Lung (tissue), 12 donors: Measurements from ENCODE around the gene TUSC2. TPM values are rescaled to one million over a fixed set of nuclear protein-coding genes. Genes with fewer than 3 reads are reported as not detected.

Experiments
- ATAC-seq: fragments of 200-7000 bp; cut with Tn5 transposase; one replicate; pipeline ENCODE4 v1.9.1; 2020; ENCODE audit warnings: moderate number of reproducible peaks; ENCODE audit not compliant: insufficient read depth, low FRiP score
- DNase-seq, 3 donors: peaks; one replicate each; pipeline ENCODE4 v3.0.0-alpha.2; 2013 to 2017
- H3K27ac ChIP-seq, 2 donors: one replicate each; pipeline ENCODE4 v1.5.1; 2013; ENCODE audit warnings: mild to moderate bottlenecking in 2 of 2, moderate library complexity in 2 of 2, control low read depth in 1 of 2, inconsistent platforms in 1 of 2, low read depth in 1 of 2, low read length in 1 of 2
- H3K27me3 ChIP-seq, 3 donors: one replicate each; pipeline ENCODE4 v1.5.1; 2013; ENCODE audit warnings: low read length in 2 of 3; ENCODE audit not compliant: control insufficient read depth in 3 of 3, insufficient read depth in 3 of 3
- H3K36me3 ChIP-seq, 4 donors: one replicate each; pipeline ENCODE4 v1.5.1; 2013; ENCODE audit warnings: low read length in 4 of 4, mild to moderate bottlenecking in 1 of 4, moderate library complexity in 1 of 4; ENCODE audit not compliant: control insufficient read depth in 4 of 4, insufficient read depth in 4 of 4
- H3K4me1 ChIP-seq, 5 donors: one replicate each; pipeline ENCODE4 v1.5.1; 2013; ENCODE audit warnings: low read length in 5 of 5, mild to moderate bottlenecking in 2 of 5, moderate library complexity in 1 of 5; ENCODE audit not compliant: control insufficient read depth in 5 of 5, insufficient read depth in 5 of 5
- H3K4me3 ChIP-seq: one replicate; pipeline ENCODE4 v1.5.1; 2013; ENCODE audit warnings: mild to moderate bottlenecking, control low read depth, moderate library complexity
- H3K9ac ChIP-seq, 2 donors: one replicate each; pipeline ENCODE4 v1.5.1; 2013; ENCODE audit warnings: low read length in 2 of 2, control low read depth in 1 of 2; ENCODE audit not compliant: insufficient read depth in 1 of 2
- H3K9me3 ChIP-seq, 4 donors: one replicate each; pipeline ENCODE4 v1.5.1; 2013; ENCODE audit warnings: low read length in 3 of 4, mild to moderate bottlenecking in 1 of 4, moderate library complexity in 1 of 4; ENCODE audit not compliant: control insufficient read depth in 4 of 4, insufficient read depth in 3 of 4
- WGBS, 2 donors: extraction: QIAGEN DNeasy Blood & Tissue Kit; methylation state at CpG; one replicate each; pipeline ENCODE4 v1.1.7; 2013; 5-methylcytosine and 5-hydroxymethylcytosine counted together
- polyA plus RNA-seq, 2 donors: library from polyadenylated mRNA; stranded (reverse); fragments of 200-250 nt; gene quantifications; one replicate each; pipeline ENCODE4 v1.2.1, GENCODE V29; 2013
- total RNA-seq, 2 donors: library from RNA; depleted of rRNA in 1 of 2; stranded (reverse); fragments of >200 nt in 1 of 2; gene quantifications; one replicate each; pipeline ENCODE4 v1.2.1, GENCODE V29; 2014 to 2021
- TF ChIP-seq, protein P1 (sequence below): IDR thresholded peaks from 2 replicates; pipeline ENCODE4 v1.5.1; 2012; ENCODE audit warnings: mild to moderate bottlenecking; ENCODE audit errors: control extremely low read depth, extremely low read depth
- donor health status: control.
- donor health status: control.
- donor health status: Bipolar disorder and iron deficiency.
- donor health status: healthy.
- donor health status: DM: yes; HTN: yes; CAD: no.

TUSC2 gene
- total and polyA plus RNA-seq, 4 donors = 11.1 to 54.5 (median 30.5) TPM

DNA sequence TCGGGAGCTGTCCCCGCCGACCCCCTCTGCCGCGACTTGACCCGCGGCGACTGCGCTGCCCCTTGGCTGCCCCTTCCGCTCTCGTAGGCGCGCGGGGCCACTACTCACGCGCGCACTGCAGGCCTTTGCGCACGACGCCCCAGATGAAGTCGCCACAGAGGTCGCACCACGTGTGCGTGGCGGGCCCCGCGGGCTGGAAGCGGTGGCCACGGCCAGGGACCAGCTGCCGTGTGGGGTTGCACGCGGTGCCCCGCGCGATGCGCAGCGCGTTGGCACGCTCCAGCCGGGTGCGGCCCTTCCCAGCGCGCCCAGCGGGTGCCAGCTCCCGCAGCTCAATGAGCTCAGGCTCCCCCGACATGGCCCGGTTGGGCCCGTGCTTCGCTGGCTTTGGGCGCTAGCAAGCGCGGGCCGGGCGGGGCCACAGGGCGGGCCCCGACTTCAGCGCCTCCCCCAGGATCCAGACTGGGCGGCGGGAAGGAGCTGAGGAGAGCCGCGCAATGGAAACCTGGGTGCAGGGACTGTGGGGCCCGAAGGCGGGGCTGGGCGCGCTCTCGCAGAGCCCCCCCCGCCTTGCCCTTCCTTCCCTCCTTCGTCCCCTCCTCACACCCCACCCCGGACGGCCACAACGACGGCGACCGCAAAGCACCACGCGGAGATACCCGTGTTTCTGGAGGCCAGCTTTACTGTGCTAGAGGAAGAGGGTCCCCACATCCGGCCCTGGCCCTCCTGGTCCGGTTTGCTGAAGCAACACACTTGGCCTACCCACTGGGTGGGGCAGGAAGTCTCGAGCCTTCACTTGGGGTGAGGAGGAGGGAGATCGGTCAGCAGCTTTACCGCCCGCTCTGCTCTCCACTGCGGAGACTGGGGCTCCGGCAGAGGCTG is 12.7 kb upstream of the TUSC2 start, which contains the start of gene RASSF1:
TSS of gene RASSF1 (minus strand) at position 389 of the 882 bp plus-strand sequence. CDS start at position 358, 31 bp downstream.
- no peaks in the 10 kb centered on the region for H3K36me3 ChIP-seq
- peak within 1 kb of the TSS; percentile 77 to 92 for H3K27ac ChIP-seq
- H3K4me3 ChIP-seq = peak within 1 kb of the TSS; percentile 40
- WGBS, 2 donors = 2 to 3% methylated on average over 57 to 84 of the region's 85 CpGs
- DNase-seq (peak; percentile 67 to 84 (median 70)), ATAC-seq (peak; percentile 17)
- H3K27me3 ChIP-seq = peaks cover 0 to 5% (median 0%) of the 10 kb centered on the region in 3 donors
- peak within 1 kb of the TSS; percentile 25 to 82 for H3K9ac ChIP-seq
- H3K9me3 ChIP-seq = no peaks in the 10 kb centered on the region
- H3K4me1 ChIP-seq = peaks cover 3 to 60% (median 17%) of the 10 kb centered on the region in 5 donors
- TF ChIP-seq, protein P1, sequence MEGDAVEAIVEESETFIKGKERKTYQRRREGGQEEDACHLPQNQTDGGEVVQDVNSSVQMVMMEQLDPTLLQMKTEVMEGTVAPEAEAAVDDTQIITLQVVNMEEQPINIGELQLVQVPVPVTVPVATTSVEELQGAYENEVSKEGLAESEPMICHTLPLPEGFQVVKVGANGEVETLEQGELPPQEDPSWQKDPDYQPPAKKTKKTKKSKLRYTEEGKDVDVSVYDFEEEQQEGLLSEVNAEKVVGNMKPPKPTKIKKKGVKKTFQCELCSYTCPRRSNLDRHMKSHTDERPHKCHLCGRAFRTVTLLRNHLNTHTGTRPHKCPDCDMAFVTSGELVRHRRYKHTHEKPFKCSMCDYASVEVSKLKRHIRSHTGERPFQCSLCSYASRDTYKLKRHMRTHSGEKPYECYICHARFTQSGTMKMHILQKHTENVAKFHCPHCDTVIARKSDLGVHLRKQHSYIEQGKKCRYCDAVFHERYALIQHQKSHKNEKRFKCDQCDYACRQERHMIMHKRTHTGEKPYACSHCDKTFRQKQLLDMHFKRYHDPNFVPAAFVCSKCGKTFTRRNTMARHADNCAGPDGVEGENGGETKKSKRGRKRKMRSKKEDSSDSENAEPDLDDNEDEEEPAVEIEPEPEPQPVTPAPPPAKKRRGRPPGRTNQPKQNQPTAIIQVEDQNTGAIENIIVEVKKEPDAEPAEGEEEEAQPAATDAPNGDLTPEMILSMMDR = no peak

DNA sequence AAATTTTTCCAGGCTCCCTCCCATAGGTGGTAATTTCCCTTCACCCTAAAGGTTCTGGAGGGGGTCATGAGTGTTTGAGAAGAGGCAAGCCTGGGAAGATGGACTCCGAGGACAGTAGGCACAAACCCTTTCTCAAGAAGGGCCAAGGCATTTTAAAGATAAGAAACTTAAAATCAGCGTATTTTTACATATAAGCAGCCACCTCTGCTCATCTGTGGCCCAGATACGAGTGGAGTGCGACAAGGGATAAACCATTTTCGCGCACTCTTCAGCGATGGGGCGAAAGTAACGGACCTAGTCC is 12.1 kb upstream of the TUSC2 start:
- Histone ChIP-seq H3K9me3 (no peaks in the 10 kb centered on the region), H3K4me3 (peak overlapping the region; percentile 40), H3K4me1 (peaks cover 3 to 58% (median 18%) of the 10 kb centered on the region in 5 donors), H3K27me3 (peaks cover 0 to 5% (median 0%) of the 10 kb centered on the region in 3 donors), H3K27ac (peak overlapping the region; percentile 77 to 92), H3K36me3 (no peaks in the 10 kb centered on the region), H3K9ac (peak overlapping the region; percentile 14 to 25)
- DNase-seq (peak in 1 of 3 donors; percentile 32), ATAC-seq (no peak)
- 17 to 30% methylated on average over 9 of the region's 9 CpGs for WGBS, 2 donors
- TF ChIP-seq, protein P1 = no peak

DNA sequence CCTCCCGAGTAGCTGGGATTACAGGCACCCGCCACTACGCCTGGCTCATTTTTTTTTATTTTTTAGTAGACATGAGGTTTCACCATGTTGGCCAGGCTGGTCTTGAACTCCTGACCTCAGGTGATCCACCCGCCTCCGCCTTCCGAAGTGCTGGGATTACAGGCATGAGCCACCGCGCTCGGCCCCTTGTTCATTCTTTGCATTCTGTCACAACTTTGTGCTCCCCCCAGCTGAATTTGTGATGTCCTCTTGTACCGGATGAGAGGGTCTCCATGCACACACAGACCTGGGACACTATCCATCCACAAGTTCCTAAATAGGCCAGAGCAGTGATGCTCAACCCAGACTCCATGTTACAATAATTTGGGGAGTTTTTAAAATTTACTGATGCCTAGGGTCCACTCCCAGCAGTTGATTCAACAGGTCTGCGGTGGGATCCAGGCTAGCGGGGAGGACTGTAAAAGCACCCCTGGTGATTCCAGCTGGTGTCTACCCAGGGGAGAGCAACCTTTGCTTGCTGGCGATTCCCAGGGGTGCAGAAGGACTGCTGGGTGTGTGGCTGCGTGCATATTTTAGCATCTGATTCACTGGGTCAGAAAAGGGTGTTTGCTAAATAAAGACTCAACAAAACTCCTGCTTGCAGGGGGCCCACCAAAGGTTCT is 11.6 kb upstream of the TUSC2 start:
- Histone ChIP-seq H3K9ac (no peak overlapping the region), H3K4me1 (peaks cover 3 to 56% (median 18%) of the 10 kb centered on the region in 5 donors), H3K4me3 (peak overlapping the region; percentile 13)

More for the DNA sequence above, 11.6 kb upstream of the TUSC2 start:
- Histone ChIP-seq H3K36me3 (peaks cover 0 to 2% (median 0%) of the 10 kb centered on the region in 4 donors), H3K9me3 (no peaks in the 10 kb centered on the region), H3K27ac (peak overlapping the region; percentile 72 to 77), H3K27me3 (peaks cover 0 to 5% (median 0%) of the 10 kb centered on the region in 3 donors)
- DNase-seq = no peak
- TF ChIP-seq, protein P1 = no peak
- 56 to 62% methylated on average over 14 of the region's 14 CpGs for WGBS, 2 donors
- ATAC-seq = no peak
